Neural cell (in vitro differentiated cells): ENCODE results near the gene EVL.

Experiments
- CTCF ChIP-seq: fragments of 450-650 bp; IDR thresholded peaks from 2 replicates; pipeline ENCODE4 v1.5.1; 2014; ENCODE audit warnings: antibody characterized with exemption, mild to moderate bottlenecking, moderate library complexity; ENCODE audit not compliant: poor library complexity, severe bottlenecking
- EP300 ChIP-seq: fragments of 450-650 bp; conservative IDR thresholded peaks from 2 replicates; pipeline ENCODE4 v1.6.1; 2014; ENCODE audit warnings: antibody characterized with exemption, mild to moderate bottlenecking, moderate library complexity; ENCODE audit not compliant: poor library complexity, severe bottlenecking
- EZH2 ChIP-seq: fragments of 200-600, 300-800 bp; shearing (Covaris generic), sonication (generic); IDR thresholded peaks from 2 replicates; pipeline ENCODE4 v1.6.1; 2014; ENCODE audit warnings: antibody characterized with exemption, low read length, borderline replicate concordance, mild to moderate bottlenecking; ENCODE audit not compliant: insufficient read depth, poor library complexity, severe bottlenecking
- POLR2AphosphoS5 ChIP-seq: IDR thresholded peaks from 2 replicates; pipeline ENCODE4 v1.6.1; 2012
- SMC3 ChIP-seq: fragments of 450-650 bp; conservative IDR thresholded peaks from 2 replicates; pipeline ENCODE4 v1.6.1; 2014; ENCODE audit warnings: antibody characterized with exemption, mild to moderate bottlenecking, moderate library complexity; ENCODE audit not compliant: poor library complexity
- TF ChIP-seq, protein P1 (sequence below): IDR thresholded peaks from 2 replicates; pipeline ENCODE4 v1.6.1; 2012; ENCODE audit warnings: borderline replicate concordance

- TF ChIP-seq CTCF (no peak), EP300 (no peak), POLR2AphosphoS5 (no peak), SMC3 (no peak), EZH2 (no peak)
- TF ChIP-seq, protein P1, sequence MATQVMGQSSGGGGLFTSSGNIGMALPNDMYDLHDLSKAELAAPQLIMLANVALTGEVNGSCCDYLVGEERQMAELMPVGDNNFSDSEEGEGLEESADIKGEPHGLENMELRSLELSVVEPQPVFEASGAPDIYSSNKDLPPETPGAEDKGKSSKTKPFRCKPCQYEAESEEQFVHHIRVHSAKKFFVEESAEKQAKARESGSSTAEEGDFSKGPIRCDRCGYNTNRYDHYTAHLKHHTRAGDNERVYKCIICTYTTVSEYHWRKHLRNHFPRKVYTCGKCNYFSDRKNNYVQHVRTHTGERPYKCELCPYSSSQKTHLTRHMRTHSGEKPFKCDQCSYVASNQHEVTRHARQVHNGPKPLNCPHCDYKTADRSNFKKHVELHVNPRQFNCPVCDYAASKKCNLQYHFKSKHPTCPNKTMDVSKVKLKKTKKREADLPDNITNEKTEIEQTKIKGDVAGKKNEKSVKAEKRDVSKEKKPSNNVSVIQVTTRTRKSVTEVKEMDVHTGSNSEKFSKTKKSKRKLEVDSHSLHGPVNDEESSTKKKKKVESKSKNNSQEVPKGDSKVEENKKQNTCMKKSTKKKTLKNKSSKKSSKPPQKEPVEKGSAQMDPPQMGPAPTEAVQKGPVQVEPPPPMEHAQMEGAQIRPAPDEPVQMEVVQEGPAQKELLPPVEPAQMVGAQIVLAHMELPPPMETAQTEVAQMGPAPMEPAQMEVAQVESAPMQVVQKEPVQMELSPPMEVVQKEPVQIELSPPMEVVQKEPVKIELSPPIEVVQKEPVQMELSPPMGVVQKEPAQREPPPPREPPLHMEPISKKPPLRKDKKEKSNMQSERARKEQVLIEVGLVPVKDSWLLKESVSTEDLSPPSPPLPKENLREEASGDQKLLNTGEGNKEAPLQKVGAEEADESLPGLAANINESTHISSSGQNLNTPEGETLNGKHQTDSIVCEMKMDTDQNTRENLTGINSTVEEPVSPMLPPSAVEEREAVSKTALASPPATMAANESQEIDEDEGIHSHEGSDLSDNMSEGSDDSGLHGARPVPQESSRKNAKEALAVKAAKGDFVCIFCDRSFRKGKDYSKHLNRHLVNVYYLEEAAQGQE: no peak
Measured at GRCh38 chr14:100117026-100117425, 51.8 kb downstream of the EVL start.
